ENCODE measurements around the gene TIRAP.
"Not testable (repeated sequence)": the region's sequence is repeated elsewhere in the genome, so short reads cannot be mapped to it uniquely, and the experiment has no call there.

Gene TIRAP

DNA sequence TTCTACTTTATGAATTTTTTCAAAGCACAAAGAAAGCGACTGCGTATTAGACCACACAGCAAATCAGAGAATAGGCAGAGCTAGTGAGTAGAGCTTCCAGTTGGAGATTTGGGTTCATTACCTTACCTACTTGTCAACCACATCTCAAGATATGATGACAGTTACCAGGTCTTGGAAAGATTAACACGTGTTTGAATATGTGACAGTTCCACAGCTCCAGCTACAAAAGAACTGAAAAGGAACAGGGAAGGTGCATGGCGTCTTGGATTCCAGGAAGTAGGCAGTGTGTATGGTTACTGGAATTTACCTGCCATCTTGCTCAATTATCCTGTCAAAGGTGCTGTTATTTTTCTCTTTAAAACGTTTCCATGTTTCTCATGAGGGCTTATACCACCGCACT lies 5.3 kb downstream of the TIRAP start:
- no peak for DNase-seq

DNA sequence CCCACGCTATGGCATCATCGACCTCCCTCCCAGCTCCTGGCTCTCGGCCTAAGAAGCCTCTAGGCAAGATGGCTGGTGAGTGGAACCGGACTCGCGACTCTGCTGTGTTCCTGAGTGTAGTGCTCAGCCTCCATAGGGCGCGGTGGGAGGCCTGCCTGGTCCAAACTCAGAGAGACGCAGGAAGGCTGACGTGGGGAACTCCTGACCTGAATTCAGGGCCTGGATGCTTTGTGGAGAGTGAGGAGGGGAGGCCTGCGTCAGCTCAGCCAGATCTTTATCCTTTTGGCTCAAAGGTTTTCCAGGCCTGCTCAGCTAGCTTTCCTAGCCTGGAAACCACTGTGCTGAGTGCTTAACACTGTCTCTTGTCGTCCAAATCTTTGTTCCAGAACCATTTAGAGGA lies 8.0 kb downstream of the TIRAP start:
- DNase-seq, result no peak

DNA sequence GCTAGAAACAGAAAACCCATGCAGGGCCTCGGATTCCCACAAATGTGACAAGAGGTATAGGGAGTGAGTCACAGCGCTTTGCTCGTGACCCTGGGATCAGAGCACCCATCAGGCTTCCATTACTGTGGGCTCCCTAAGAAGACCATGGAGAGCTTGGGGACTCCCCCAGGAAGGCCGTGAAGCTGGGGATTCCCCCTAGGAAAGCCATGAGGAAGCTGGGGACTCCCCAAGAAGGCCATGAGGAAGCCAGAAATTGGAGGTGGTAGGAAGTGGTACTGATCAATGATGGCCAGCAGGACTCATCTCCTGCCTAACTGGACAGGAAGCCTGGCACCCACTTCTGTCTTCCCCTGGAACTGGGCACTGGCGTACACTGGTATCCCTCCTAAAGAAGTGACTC lies 10.8 kb downstream of the TIRAP start:
- DNase-seq, result no peak

DNA sequence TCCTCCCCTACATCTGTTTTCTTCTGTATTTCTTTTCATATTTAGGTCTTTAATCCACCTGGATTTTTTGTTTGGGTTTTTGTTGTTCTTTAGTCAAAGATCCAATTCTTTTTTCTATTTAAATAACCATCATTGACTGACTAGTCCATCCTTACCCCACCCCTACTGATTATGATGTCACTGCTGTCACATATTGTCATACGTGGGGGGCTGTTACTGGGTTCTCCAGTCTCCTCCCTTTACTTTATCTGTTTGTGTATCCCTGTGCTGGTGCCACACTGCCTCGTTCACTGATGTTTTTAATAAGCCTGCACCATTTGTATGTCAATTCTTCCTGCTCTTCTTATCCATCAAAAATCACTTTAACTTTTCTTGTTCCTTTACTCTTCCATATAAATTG lies 14.1 kb downstream of the TIRAP start:
- DNase-seq, result no peak

DNA sequence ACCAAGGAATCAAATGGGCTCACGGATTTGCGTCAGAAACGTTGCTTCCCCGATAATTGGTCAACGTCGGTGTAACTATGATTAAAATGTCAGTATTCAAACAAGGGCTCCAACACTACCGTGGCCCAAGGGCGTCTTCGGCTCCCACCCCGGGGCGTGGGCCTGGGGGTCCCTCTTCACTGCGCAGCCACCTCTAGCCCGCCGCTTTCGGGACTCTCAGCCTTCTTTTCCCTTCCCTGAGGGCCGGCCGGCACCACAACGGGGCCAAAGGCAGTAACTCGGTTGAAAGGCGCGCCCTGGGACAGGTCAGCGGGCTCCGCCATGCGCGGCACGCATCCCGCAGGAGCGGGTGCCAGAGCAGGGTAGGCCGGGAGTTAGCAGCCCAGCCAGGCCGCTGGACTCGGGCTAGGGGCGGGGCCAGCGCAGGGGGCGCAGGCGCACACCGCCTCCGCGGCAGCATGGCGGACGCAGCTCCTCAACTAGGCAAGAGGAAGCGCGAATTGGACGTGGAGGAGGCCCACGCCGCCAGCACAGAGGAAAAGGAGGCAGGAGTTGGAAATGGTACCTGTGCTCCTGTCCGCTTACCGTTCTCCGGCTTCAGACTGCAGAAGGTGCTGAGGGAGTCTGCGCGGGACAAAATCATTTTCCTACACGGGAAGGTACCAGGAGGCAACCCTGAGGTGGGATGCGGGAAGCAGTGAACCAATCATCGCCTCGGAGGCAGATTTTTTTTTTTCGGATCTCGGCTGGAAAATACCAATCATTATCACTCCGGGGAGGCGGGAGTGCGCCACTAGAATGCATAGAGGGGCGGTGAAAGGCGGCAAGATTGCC lies 20.9 kb downstream of the TIRAP start, which contains the start of gene DCPS:
DCPS (plus strand) TSS at position 438 of the 834 bp plus-strand sequence; CDS start at position 459, 21 bp downstream.
- DNase-seq, result peak; percentile 79 to 82

DNA sequence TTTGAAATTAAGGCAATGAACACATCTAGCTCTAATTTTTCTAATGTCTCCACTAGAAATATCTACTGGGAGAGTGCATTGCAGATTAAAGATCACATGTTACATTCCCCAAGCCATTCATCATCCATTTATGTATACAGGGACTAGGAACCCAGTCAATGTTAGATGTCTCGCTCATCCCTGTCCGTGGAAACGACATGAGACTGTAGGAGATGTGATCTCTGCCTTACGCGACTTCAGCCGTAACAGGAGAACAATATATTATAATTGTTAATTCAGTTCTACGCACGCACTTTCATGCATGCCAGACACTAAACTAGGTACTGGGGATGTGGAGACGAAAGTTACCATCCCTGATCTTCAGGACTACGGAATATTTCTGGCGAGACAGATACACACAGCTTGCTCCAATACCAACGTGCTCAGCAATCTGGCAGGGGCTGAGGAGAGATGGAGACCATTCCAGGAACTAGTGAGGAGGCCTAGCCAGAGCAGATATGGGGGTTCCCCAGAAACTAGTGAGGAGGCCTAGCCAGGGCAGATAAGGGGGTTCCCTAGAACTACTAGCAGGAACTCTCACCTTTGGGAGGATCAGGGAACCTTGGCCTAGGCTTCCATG lies 21.7 kb downstream of the TIRAP start:
- DNase-seq, result no peak

DNA sequence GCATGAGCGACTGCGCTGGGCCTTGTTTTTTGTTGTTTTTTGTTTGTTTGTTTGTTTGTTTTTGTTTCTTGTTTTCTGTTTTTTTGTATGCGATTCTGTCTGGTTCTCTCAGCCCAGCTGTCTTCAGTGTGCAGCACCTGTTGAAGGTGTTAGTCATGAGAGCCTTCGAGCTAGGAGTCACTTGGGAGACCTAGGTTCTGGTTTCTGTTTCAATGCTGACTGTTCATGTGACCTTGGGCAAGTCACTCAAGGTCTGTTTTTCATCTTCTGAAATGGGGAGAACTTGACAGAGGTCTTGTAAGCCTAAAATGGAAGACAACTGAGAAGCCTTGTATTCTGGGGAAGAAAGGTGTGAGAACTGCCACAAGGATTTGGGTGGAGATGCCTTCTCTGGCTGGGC lies 22.8 kb downstream of the TIRAP start:
- no peak for DNase-seq

DNA sequence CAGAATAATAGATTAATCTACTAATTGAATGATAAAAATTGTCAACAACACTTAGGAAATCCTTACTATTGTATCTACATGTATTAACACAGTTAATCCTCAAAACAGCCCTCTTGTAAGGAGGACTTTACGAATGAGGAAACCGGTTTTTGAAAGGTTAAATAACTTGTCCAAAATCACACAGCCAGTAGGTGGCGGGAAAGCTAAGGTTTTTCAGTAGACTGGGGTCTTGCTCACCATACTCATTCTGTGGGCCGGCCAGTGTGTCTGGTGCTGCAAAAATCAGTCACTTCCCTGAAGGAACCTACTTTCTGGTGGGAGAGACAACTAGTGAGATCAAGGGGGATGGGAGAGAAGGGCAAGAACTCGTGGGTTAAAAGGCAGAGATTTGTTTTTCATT lies 24.8 kb downstream of the TIRAP start:
- no peak for DNase-seq

DNA sequence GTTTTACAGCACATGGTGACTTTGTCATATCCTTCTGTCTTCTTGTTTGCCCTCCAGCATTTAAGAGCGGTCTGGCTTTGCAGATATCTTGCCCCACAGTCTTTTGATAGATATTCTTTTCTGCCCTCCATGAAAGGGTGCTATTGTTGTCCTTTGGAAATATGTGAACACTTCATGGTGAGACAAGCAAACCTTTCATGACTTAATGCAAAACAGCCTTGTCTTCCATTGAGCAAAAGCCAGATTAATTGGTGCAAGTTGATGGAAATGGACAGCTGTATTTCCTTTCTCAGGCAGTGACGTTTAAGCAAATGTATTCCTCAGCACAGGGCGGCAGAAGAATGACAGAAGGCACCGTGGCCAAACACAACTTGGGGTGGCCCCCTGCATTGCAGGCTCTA lies 25.4 kb downstream of the TIRAP start:
- DNase-seq, result no peak

DNA sequence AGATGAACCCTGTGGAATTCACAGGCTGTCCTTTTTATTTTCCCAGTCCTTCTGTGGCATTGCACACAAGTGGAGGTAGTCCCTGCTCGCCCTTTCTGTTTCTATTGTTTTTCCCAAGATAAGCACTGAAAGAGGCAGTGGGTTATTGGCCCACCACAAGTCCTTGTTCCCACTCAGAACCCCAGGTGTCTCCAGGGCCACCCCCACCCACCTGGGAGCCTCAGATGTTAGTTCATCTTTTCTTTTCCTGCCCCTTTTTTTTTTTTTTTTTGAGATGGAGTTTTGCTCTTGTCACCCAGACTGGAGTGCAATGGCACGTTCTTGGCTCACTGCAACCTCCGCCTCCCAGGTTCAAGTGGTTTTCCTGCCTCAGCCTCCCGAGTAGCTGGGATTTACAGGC lies 25.9 kb downstream of the TIRAP start:
- not testable (repeated sequence) for DNase-seq

DNA sequence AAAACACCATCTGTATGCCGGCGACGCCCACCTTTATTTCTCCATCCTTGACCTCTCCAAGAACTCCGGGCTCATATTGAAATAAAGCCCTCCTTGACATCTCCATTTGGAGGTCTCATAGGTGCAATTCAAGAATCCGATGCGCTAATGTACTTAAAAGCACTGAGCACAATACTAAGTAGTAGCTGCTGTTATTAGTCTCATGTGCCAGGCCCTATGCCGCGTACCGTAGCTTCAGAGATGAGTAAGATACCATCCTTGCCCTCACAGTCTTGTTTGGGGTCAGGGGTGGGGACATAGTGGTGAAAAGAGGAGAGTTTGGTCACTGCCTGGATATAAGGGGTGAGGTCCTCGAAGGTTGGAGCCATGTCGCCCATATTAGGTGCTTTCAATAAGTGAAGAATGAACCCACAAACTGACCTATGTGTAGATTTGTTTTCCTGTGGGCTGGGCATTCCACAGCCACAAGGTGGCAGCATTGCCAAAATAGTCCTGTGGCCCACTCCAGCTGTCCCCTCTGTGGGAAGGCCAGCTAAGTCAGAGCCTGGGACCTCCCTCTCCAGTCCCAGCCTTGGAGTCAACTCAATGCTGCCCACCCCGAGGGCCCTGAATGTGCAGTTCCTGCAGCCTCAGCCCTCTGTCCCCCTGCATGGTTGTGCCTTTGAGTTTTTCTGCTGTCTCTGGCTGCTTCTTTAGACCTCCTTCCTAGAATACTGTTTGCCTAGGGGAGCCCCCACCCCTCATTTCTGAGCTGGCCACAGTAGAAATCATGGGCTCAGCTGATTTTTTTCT lies 27.5 kb downstream of the TIRAP start:
- peak; percentile 51 to 53 for DNase-seq

DNA sequence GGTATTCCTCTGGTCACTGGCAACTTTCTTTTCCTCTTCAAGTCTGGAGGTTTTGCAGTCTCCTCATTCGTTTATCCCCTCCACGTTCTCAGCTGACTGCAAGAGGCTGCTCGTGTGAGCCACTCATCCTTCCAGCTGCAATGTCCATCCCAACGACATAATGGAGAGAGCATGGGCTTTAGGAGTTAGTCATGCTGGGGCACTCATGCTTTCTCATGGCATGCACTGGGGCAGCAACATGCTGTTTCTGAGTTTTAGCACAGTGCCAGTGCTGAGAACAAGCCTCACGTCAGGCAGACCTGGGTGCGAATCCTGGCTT lies 28.1 kb downstream of the TIRAP start:
- no peak for DNase-seq

DNA sequence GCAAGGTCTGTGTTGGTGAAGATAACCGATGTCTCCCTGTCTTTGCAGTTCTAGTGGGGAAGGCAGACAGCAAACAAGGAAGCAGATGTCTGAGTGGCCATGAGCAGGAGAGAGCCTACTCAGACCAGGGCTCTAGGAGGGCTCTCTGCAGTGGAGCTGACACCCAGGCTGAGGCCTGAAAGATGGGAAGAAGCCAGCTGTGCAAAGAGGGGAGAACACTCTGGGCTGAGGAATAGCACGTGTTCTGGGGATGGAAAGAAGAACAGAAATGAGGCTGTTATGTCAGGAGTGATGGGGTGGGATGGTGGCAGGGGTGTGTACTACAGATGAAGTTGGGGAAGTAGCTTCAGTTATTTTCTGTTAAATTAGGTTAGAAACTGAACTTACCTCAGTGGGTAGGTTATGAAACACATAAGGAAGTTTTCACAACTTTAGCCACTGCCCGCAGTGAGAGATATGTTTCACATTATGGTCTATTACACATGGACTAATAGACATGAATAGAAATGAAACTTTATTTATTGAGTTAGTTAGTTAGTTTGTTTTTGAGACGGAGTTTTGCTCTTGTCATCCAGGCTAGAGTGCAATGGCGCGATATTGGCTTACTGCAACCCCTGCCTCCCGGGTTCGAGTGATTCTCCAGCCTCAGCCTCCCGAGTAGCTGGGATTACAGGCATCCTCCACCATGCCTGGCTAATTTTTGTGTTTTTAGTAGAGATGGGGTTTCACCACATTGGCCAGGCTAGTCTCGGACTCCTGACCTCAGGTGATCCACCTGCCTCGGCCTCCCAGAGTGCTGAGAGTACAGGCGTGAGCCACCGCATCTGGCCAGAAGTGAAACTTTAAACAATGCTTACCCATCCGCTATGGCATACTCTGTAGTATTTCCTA lies 28.8 kb downstream of the TIRAP start:
- no peak for DNase-seq

DNA sequence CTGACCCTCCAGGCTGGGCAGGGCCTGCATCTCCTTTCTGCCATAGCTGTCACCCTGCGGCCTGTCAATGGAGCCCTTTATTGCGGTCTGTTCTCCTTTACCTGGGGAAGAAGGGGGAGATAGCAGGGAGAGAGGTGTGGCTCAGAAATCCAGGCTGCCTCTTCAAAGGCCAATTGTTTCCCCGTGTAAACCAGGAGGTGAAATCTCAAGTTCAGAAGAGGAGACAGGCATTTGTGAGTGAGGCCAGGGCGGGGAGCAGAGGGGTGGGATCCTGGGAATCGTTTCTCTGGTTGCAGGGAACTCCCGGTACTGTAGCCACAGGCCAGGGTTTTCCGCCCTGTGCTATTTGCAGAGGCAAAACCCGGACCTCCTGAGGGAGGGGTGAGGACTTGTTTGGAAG lies 30.1 kb downstream of the TIRAP start:
- DNase-seq, result no peak

DNA sequence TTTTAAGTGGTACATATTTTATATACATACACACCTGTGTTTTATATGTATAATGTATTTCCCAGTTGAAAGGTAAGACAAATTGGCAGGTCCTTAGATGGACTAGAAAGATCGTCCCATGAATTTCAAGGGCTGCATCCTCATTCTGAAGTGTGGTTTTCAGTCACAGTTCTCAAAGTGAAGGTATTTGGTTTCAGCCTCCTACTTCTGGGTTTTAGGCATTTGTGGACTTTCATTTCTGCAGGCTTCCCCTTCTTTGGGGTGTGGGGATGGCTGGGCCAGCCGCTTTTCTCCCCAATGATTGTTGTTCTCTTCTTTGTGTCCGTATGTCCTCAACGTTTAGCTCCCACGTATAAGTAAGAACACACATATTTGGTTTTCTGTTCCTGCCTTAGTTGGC lies 30.9 kb downstream of the TIRAP start:
- no peak for DNase-seq

DNA sequence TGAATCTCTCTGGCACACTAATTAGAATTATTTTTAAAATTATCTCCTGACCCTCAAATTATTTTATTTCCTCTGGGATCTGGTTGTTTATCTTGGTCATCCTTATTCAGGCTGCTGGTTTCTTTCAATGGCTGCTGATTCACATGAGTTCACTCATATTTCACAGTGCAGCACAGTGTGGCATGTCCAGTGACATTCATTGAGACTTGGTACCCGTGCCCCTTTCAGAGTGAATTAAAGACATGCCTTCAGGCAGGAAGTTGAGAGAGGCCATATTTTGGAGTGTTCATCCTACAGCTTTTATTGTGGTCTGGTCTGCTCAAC lies 34.5 kb downstream of the TIRAP start:
- DNase-seq, result no peak

DNA sequence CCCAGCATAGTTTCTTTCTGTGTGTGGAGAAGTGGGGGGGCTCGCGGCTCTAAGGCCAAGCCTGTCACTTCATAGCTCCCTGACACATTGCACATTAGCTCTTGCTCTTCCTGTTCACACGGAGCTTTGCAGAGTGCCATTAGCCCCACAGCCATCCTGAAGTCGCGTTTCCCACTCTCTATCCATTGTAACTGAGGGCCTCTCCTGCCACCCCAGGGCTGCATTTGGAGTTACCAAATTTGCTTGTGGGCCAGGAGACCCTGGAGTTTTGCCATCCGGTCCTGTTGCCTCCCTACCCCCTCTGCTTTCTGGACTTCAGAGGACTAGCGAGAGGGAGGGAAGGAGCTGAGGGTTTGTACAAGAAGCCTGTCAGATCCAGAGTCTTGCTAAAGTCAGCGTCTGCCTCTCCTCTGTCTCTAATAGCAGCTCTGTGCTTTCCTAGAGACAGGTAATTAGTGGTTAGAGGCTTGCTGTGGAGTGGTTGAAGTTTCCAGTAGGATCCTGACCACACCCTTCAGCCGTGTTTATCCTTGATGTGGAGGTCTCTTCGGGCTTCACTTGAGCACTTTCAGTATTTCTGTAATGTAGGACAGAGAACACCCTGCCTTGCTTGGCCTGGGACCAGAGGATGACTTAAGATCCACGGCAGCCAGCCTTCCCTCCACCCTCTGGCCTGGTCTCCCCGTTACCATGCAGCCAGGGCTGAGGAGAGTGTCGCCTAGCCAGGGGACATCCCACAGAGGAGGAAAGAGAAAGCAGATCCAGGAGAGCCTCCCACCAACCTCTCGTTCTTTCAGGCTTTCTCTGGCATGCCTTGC lies 35.1 kb downstream of the TIRAP start:
- DNase-seq, result no peak

DNA sequence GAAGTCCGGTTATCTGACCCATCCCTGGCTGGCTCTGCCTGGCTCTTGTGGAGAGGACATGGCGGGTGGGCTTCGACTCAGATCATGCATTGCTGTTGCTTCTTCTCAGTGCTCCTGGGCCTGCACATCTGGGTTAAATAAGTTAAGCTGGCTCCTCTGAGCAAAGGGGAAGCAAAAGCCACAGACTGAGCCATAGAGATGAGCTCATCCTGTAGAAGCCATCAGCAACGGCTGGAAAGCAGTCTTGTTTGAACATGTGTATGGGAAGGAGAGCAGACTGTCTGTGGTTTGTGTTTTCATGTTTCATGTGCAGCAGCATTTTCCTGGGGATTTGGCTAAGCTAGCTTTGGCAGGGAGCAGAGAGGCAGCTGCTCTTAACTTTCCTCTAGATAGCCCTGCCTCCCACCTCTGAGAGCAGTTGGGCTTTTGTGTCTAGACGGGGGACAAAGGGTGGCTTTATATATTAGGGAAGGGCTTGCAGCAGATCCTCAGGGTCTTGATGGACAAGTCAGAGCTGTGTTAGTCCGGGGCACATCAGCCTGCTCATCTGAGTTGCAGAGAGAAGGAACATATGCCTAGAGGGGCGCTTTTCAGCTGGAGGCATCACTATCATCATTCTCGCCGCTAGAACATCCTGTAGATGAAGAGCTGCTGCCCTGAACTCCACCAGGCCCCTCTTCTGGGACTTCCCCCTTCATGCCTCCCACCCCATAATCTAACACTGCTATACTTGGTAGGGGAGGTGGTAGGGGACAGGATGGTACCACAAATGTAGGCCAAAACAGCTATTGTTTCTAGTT lies 35.9 kb downstream of the TIRAP start:
- no peak for DNase-seq

DNA sequence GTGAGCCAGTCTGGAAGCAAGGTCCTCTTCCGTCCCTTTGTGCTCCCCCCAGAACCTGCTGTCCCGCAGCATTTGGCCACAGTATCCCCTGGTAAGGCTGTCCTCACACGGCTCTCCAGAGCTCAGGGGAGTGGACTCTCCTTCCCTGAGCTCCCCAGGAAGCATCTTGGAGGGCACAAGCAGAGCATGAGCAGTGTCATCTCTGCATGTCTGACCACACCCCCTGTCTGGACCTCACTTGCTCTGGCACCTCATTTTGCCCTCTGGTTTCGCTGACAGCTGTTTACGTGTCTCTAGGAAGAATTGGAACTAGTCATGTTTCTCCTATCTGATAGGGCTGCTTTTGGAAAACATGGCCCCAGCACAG lies 36.5 kb downstream of the TIRAP start:
- DNase-seq, result no peak

DNA sequence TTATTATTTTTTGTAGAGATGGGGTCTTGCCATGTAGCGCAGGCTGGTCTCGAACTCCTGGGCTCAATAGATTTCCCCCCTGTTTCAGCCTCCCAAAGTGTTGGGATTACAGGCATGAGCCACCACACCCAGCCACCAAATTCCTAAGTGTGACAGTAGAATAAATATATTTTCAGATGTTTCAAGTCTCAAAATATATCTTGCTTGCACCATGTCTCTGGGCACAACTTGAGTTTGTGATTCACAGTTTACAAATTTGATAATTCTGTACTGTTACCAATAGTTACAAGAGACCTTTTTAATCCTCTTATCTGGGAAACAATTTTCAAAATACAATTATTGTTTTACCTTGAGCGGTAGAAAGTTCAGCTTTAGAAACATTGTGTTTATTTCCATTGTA lies 40.1 kb downstream of the TIRAP start:
- DNase-seq, result no peak

DNA sequence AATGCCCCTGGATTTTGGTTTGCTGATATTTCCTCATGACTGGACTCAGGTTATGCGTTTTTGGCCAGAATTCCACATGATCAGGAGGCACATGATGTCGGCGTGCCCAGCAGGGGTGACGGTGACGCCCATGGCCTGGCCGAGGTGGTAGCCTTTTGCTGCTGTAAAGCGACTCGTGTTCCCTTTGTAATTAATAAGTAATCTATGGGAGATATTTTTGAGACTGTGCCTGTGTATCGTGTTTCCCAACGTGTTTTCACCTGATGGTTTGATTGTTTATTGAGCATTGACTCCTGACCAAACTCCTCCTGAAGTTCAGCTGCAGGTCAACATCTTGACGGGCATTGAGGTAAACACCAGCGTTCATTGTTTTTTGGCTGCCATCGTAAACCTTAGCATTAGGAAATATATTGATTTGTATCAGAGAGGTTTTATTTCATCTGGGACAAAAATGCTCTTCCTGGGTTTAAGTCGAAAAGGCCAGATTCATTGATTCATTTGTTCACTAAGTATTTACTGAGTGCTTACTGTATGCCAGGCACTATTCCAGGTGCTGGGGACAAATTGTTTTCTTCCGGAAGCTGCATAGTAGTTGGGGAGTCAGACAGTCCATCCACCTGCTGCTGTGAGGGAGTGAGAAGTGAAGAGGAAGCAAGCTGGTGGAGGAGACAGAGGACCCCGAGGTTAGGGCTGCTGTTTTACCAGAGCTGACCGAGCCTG lies 44.5 kb downstream of the TIRAP start:
- no peak for DNase-seq
